HCT116 (cell line): ENCODE measurements around the gene DMD. TPM values are rescaled to one million over a fixed set of nuclear protein-coding genes. Genes with fewer than 3 reads are reported as not detected.

ENCODE experiments used
- ATAC-seq: fragments of 200-7000 bp; cut with Tn5 transposase; 2 replicates; pipeline ENCODE4 v1.9.1; 2020; ENCODE audit warnings: mild to moderate bottlenecking, moderate library complexity
- BruUV-seq: library from RNA; stranded (reverse); fragments of 400-500 nt; replicated peaks from 2 replicates; lab custom pipeline; 2021; lab: Mats Ljungman, UMichigan
- CTCF ChIA-PET: fragments of 300-600 bp; sonication (Branson Sonifier 250); formaldehyde crosslinking; loops from one replicate; lab custom pipeline; 2021; ENCODE audit warnings: antibody characterized with exemption; lab: Charles Lee
- POLR2A ChIA-PET: fragments of 300-600, 350-600 bp; sonication (Branson Sonifier 250); formaldehyde crosslinking; loops from one replicate; lab custom pipeline; 2021; ENCODE audit warnings: antibody characterized with exemption; lab: Charles Lee
- RAD21 ChIA-PET, 2 experiments: fragments of 300-600 bp; sonication (Branson Sonifier 250); formaldehyde crosslinking; loops; one replicate each; lab custom pipeline; 2023; ENCODE audit warnings: low total read pairs in 2 of 2; ENCODE audit not compliant: uncharacterized antibody in 2 of 2, unreplicated experiment in 2 of 2, low non-redundant PET in 1 of 2; lab: Charles Lee
- DNase-seq: peaks from one replicate; pipeline ENCODE4 v3.0.0-alpha.2; 2010; ENCODE audit warnings: low read depth, low spot score
- H2AFZ ChIP-seq: fragments of 200-600 bp; shearing (Covaris generic), sonication (generic); 2 replicates; pipeline ENCODE4 v1.6.1; 2017; ENCODE audit warnings: low read depth, mixed run types, mixed read lengths, antibody characterized with exemption, low read length; ENCODE audit not compliant: poor library complexity, severe bottlenecking
- H3K27ac ChIP-seq: 2 replicates; pipeline ENCODE4 v1.5.1; 2012; ENCODE audit warnings: low read depth, low read length
- H3K27me3 ChIP-seq: fragments of 200-600 bp; sonication (generic); 2 replicates; pipeline ENCODE4 v1.6.1; 2016; ENCODE audit warnings: mixed run types, low read length, mixed read lengths; ENCODE audit not compliant: insufficient read depth
- H3K36me3 ChIP-seq, 2 experiments: fragments of 200-500 bp in 1 of 2; fragments of 200-600 bp in 1 of 2; sonication (Bioruptor generic) in 1 of 2; sonication (generic) in 1 of 2; 2 replicates each; pipeline versions ENCODE4 v1.5.1 to v1.6.1; 2014 to 2016; ENCODE audit warnings: low read length in 2 of 2, inconsistent platforms in 1 of 2, mixed read lengths in 1 of 2, mixed run types in 1 of 2; ENCODE audit not compliant: insufficient read depth in 2 of 2, control insufficient read depth in 1 of 2
- H3K4me1 ChIP-seq, 2 experiments: fragments of 200-600 bp in 1 of 2; sonication (generic) in 1 of 2; 2 replicates each; pipeline versions ENCODE4 v1.5.1 to v1.6.1; 2012 to 2017; ENCODE audit warnings: low read length in 2 of 2, inconsistent platforms in 1 of 2, mild to moderate bottlenecking in 1 of 2, mixed read lengths in 1 of 2, mixed run types in 1 of 2, moderate library complexity in 1 of 2; ENCODE audit not compliant: insufficient read depth in 2 of 2, control insufficient read depth in 1 of 2
- H3K4me2 ChIP-seq: fragments of 200-600 bp; sonication (generic); 2 replicates; pipeline ENCODE4 v1.6.1; 2017; ENCODE audit warnings: mixed run types, low read length, mixed read lengths
- H3K4me3 ChIP-seq, 2 experiments: fragments of 200-600 bp in 1 of 2; sonication (generic) in 1 of 2; replicated peaks in 1 of 2; 2 replicates each; pipeline ENCODE4 v1.5.1; 2011 to 2016; ENCODE audit warnings: low read length in 2 of 2, control low read depth in 1 of 2, low read depth in 1 of 2, mild to moderate bottlenecking in 1 of 2, mixed read lengths in 1 of 2, mixed run types in 1 of 2
- H3K79me2 ChIP-seq: fragments of 200-600 bp; sonication (generic); 2 replicates; pipeline ENCODE4 v1.6.1; 2017; ENCODE audit warnings: mild to moderate bottlenecking, mixed run types, low read length, moderate library complexity, mixed read lengths; ENCODE audit not compliant: insufficient read depth
- H3K9ac ChIP-seq: fragments of 200-600 bp; sonication (generic); 2 replicates; pipeline ENCODE4 v1.6.1; 2016; ENCODE audit warnings: low read length, mixed read lengths
- H3K9me2 ChIP-seq: fragments of 200-600 bp; sonication (generic), shearing (Covaris generic); 2 replicates; pipeline ENCODE4 v1.6.1; 2017; ENCODE audit warnings: mixed run types, mild to moderate bottlenecking, moderate library complexity; ENCODE audit not compliant: insufficient read depth
- H3K9me3 ChIP-seq, 2 experiments: fragments of 200-500 bp in 1 of 2; fragments of 200-600 bp in 1 of 2; sonication (Bioruptor generic) in 1 of 2; sonication (generic) in 1 of 2; 2 replicates each; pipeline ENCODE4 v1.6.1; 2014 to 2017; ENCODE audit warnings: low read length in 2 of 2, mixed read lengths in 2 of 2, inconsistent platforms in 1 of 2, low read depth in 1 of 2, mild to moderate bottlenecking in 1 of 2, mixed run types in 1 of 2, moderate library complexity in 1 of 2; ENCODE audit not compliant: control insufficient read depth in 1 of 2, insufficient read depth in 1 of 2
- H4K20me1 ChIP-seq: fragments of 200-600 bp; sonication (generic), shearing (Covaris generic); 2 replicates; pipeline ENCODE4 v1.6.1; 2017; ENCODE audit warnings: mixed run types, mild to moderate bottlenecking, moderate library complexity; ENCODE audit not compliant: insufficient read depth
- CEBPB ChIP-seq: IDR thresholded peaks from 2 replicates; pipeline ENCODE4 v1.6.1; 2012; ENCODE audit warnings: low read depth
- CTCF ChIP-seq, 3 experiments: fragments of 200-600 bp in 1 of 3; sonication (generic) in 1 of 3; IDR thresholded peaks in 2 of 3; conservative IDR thresholded peaks in 1 of 3; 2 replicates each; pipeline ENCODE4 v1.5.1; 2012 to 2017; ENCODE audit warnings: low read depth in 2 of 3, low read length in 2 of 3, antibody characterized with exemption in 1 of 3, borderline replicate concordance in 1 of 3, control low read depth in 1 of 3, mild to moderate bottlenecking in 1 of 3, mixed read lengths in 1 of 3, mixed run types in 1 of 3, moderate library complexity in 1 of 3; ENCODE audit not compliant: insufficient read depth in 1 of 3
- ELF1 ChIP-seq: IDR thresholded peaks from 2 replicates; pipeline ENCODE4 v1.6.1; 2012; ENCODE audit warnings: low read depth, borderline replicate concordance
- FOSL1 ChIP-seq: IDR thresholded peaks from 2 replicates; pipeline ENCODE4 v1.6.1; 2012; ENCODE audit warnings: low read depth
- JUND ChIP-seq: IDR thresholded peaks from 2 replicates; pipeline ENCODE4 v1.6.1; 2012
- POLR2AphosphoS5 ChIP-seq: IDR thresholded peaks from 2 replicates; pipeline ENCODE4 v1.6.1; 2011; ENCODE audit warnings: mild to moderate bottlenecking, low read depth, low read length, moderate library complexity
- RAD21 ChIP-seq: IDR thresholded peaks from 2 replicates; pipeline ENCODE4 v1.6.1; 2012; ENCODE audit warnings: low read depth, mild to moderate bottlenecking
- REST ChIP-seq: IDR thresholded peaks from 2 replicates; pipeline ENCODE4 v1.6.1; 2012; ENCODE audit warnings: low read depth
- SIN3A ChIP-seq: IDR thresholded peaks from 2 replicates; pipeline ENCODE4 v1.6.1; 2012; ENCODE audit warnings: low read depth
- SP1 ChIP-seq: IDR thresholded peaks from 2 replicates; pipeline ENCODE4 v1.6.1; 2012; ENCODE audit warnings: low read depth
- SRF ChIP-seq: IDR thresholded peaks from 2 replicates; pipeline ENCODE4 v1.6.1; 2012; ENCODE audit warnings: low read depth
- YY1 ChIP-seq: IDR thresholded peaks from 2 replicates; pipeline ENCODE4 v1.6.1; 2011; ENCODE audit warnings: low read length, low read depth, moderate library complexity, mild to moderate bottlenecking; ENCODE audit not compliant: insufficient replicate concordance; ENCODE audit errors: extremely low read depth
- ZBTB33 ChIP-seq: IDR thresholded peaks from 2 replicates; pipeline ENCODE4 v1.6.1; 2011; ENCODE audit warnings: mild to moderate bottlenecking, low read length, moderate library complexity; ENCODE audit not compliant: insufficient replicate concordance; ENCODE audit errors: extremely low read depth
- ZFX ChIP-seq: fragments of 450-650 bp; IDR thresholded peaks from 2 replicates; pipeline ENCODE4 v1.6.1; 2017
- ZNF274 ChIP-seq: fragments of 200-500 bp; sonication (Bioruptor generic); IDR thresholded peaks from 2 replicates; pipeline ENCODE4 v1.6.1; 2014; ENCODE audit warnings: mild to moderate bottlenecking, low read depth, low read length, inconsistent platforms
- intact Hi-C: fragments of 100-400 bp; cut with micrococcal nuclease; formaldehyde crosslinking; loops from 2 replicates; pipeline ENCODE4 v1.10.0; 2022
- total RNA-seq: library from RNA; stranded (reverse); gene quantifications from one replicate; pipeline ENCODE4 v1.2.1, GENCODE V29; 2021; ENCODE audit not compliant: unreplicated experiment

The DMD gene
- total RNA-seq, 1 experiment from 2014 or later: 0.05 TPM

GRCh38 chrX:31858915-31859314, 1352.4 kb downstream of the DMD start:
- BruUV-seq: no TSS peak
- TF ChIP-seq SRF: no peak
- TF ChIP-seq CTCF (IDR thresholded peaks at IDR 0.05 in 2 of 3, conservative IDR thresholded peaks at IDR 0.05 in 1 of 3; ENCODE audit: borderline replicate concordance in 1 of 3, insufficient read depth in 1 of 3, low read depth in 2 of 3, low read length in 2 of 3): no peak
- TF ChIP-seq ZNF274: no peak
- no peak for TF ChIP-seq RAD21
- no peak for TF ChIP-seq SIN3A
- no peak for TF ChIP-seq JUND
- TF ChIP-seq CEBPB: no peak
- Histone ChIP-seq H3K36me3 (no peaks in the 10 kb centered on the region), H2AFZ (no peak overlapping the region), H4K20me1 (no peaks in the 10 kb centered on the region), H3K27ac (no peak overlapping the region), H3K4me3 (no peak overlapping the region), H3K27me3 (no peaks in the 10 kb centered on the region), H3K9me3 (no peaks in the 10 kb centered on the region), H3K9ac (no peak overlapping the region), H3K4me2 (no peak overlapping the region), H3K79me2 (no peaks in the 10 kb centered on the region), H3K4me1 (no peaks in the 10 kb centered on the region), H3K9me2 (no peaks in the 10 kb centered on the region)
- ATAC-seq (no peak), DNase-seq (no peak)
- RAD21 ChIA-PET: no interaction called here
- intact Hi-C loops: no loop called here
- POLR2A ChIA-PET: no interaction called here
- CTCF ChIA-PET: no interaction called here

- Histone ChIP-seq H3K4me1 (no peaks in the 10 kb centered on the region), H3K9me2 (no peaks in the 10 kb centered on the region), H3K27ac (no peak overlapping the region), H3K9me3 (no peaks in the 10 kb centered on the region), H3K36me3 (no peaks in the 10 kb centered on the region), H2AFZ (no peak overlapping the region), H3K4me3 (no peak overlapping the region), H3K27me3 (no peaks in the 10 kb centered on the region), H3K9ac (no peak overlapping the region), H4K20me1 (no peaks in the 10 kb centered on the region), H3K79me2 (no peaks in the 10 kb centered on the region), H3K4me2 (no peak overlapping the region)
- no TSS peak for BruUV-seq
- intact Hi-C loops: no loop called here
- DNase-seq (no peak), ATAC-seq (no peak)
- ChIA-PET POLR2A (no interaction called here), CTCF (no interaction called here), RAD21 (no interaction called here)
- no peak for TF ChIP-seq POLR2AphosphoS5
- TF ChIP-seq REST: no peak
- TF ChIP-seq SP1: no peak
- no peak for TF ChIP-seq ZBTB33
- no peak for TF ChIP-seq SRF
- TF ChIP-seq FOSL1: no peak
- no peak for TF ChIP-seq JUND
- TF ChIP-seq ZFX: no peak
- TF ChIP-seq ELF1: no peak
- no peak for TF ChIP-seq YY1
Measured at GRCh38 chrX:31854716-31855115, 1356.6 kb downstream of the DMD start.
